IMR-90 (cell line): ENCODE data around the gene TRNAU1AP. TPM values are rescaled to one million over a fixed set of nuclear protein-coding genes. Genes with fewer than 3 reads are reported as not detected.

Source experiments
- ATAC-seq: fragments of 200-7000 bp; cut with Tn5 transposase; 2 replicates; pipeline ENCODE4 v1.9.1; 2020; ENCODE audit warnings: low read depth, mild to moderate bottlenecking, moderate library complexity
- BruUV-seq: library from RNA; stranded (reverse); fragments of 400-500 nt; replicated peaks from 2 replicates; lab custom pipeline; 2021; lab: Mats Ljungman, UMichigan
- CTCF ChIA-PET: fragments of 300-600 bp; formaldehyde crosslinking; extraction: SDS; loops from one replicate; lab custom pipeline; 2021; ENCODE audit warnings: antibody characterized with exemption; lab: Yijun Ruan, JAX
- POLR2A ChIA-PET: fragments of 300-600 bp; sonication (Branson Sonifier 250); formaldehyde crosslinking; loops from one replicate; lab custom pipeline; 2022; ENCODE audit warnings: antibody characterized with exemption; ENCODE audit not compliant: unreplicated experiment; lab: Charles Lee
- DNase-seq: peaks from one replicate; pipeline ENCODE4 v3.0.0; 2013
- H2AFZ ChIP-seq: replicated peaks from 2 replicates; pipeline ENCODE3; 2013; ENCODE audit warnings: low read length, mild to moderate bottlenecking; ENCODE audit not compliant: poor library complexity
- H2AK5ac ChIP-seq: 2 replicates; pipeline ENCODE4 v1.6.1; 2013; ENCODE audit warnings: low read depth, low read length, inconsistent platforms
- H2AK9ac ChIP-seq: replicated peaks from 2 replicates; pipeline ENCODE3; 2013; ENCODE audit warnings: mild to moderate bottlenecking, low read depth, low read length, moderate library complexity; ENCODE audit not compliant: poor library complexity
- H2BK120ac ChIP-seq: 2 replicates; pipeline ENCODE4 v1.6.1; 2013; ENCODE audit warnings: low read depth, low read length, inconsistent platforms
- H2BK15ac ChIP-seq: 3 replicates; pipeline ENCODE4 v1.6.1; 2013; ENCODE audit warnings: low read depth, low read length, inconsistent platforms
- H2BK20ac ChIP-seq: 2 replicates; pipeline ENCODE4 v1.6.1; 2013; ENCODE audit warnings: low read depth, mild to moderate bottlenecking, inconsistent platforms, low read length, moderate library complexity
- H2BK5ac ChIP-seq: 2 replicates; pipeline ENCODE4 v1.6.1; 2013; ENCODE audit warnings: mild to moderate bottlenecking, low read depth, low read length, inconsistent platforms; ENCODE audit not compliant: poor library complexity, severe bottlenecking
- H3K14ac ChIP-seq: replicated peaks from 2 replicates; pipeline ENCODE4 v1.6.1; 2013; ENCODE audit warnings: low read depth, low read length, inconsistent platforms
- H3K18ac ChIP-seq: 2 replicates; pipeline ENCODE4 v1.6.1; 2013; ENCODE audit warnings: low read depth, low read length, control low read depth
- H3K23ac ChIP-seq: 2 replicates; pipeline ENCODE4 v1.6.1; 2013; ENCODE audit warnings: low read depth, low read length, inconsistent platforms
- H3K27ac ChIP-seq: 2 replicates; pipeline ENCODE4 v1.5.1; 2013; ENCODE audit warnings: mild to moderate bottlenecking, control low read depth, low read length; ENCODE audit not compliant: insufficient read depth
- H3K27me3 ChIP-seq: 2 replicates; pipeline ENCODE4 v1.6.1; 2013; ENCODE audit warnings: low read length; ENCODE audit not compliant: control insufficient read depth, insufficient read depth
- H3K36me3 ChIP-seq: 2 replicates; pipeline ENCODE4 v1.6.1; 2013; ENCODE audit warnings: low read length, mixed read lengths; ENCODE audit not compliant: control insufficient read depth, insufficient read depth
- H3K4ac ChIP-seq: 2 replicates; pipeline ENCODE4 v1.6.1; 2013; ENCODE audit warnings: low read depth, low read length, inconsistent platforms
- H3K4me1 ChIP-seq: 2 replicates; pipeline ENCODE4 v1.6.1; 2013; ENCODE audit warnings: low read length, mixed read lengths; ENCODE audit not compliant: control insufficient read depth, insufficient read depth
- H3K4me2 ChIP-seq: 2 replicates; pipeline ENCODE4 v1.6.1; 2013; ENCODE audit warnings: low read depth, mild to moderate bottlenecking, control low read depth, low read length, moderate library complexity
- H3K4me3 ChIP-seq: 2 replicates; pipeline ENCODE4 v1.5.1; 2013; ENCODE audit warnings: low read depth, mild to moderate bottlenecking, control low read depth, low read length, moderate library complexity; ENCODE audit not compliant: insufficient read depth
- H3K56ac ChIP-seq: 2 replicates; pipeline ENCODE4 v1.6.1; 2013; ENCODE audit warnings: low read length, inconsistent platforms; ENCODE audit not compliant: insufficient read depth; ENCODE audit errors: extremely low read depth
- H3K79me1 ChIP-seq, 2 experiments: 2 replicates each; pipeline ENCODE4 v1.6.1; 2013; ENCODE audit warnings: low read length in 2 of 2, inconsistent platforms in 1 of 2, low read depth in 1 of 2
- H3K9ac ChIP-seq: 2 replicates; pipeline ENCODE4 v1.6.1; 2013; ENCODE audit warnings: low read depth, low read length, control low read depth
- H3K9me1 ChIP-seq: 2 replicates; pipeline ENCODE4 v1.6.1; 2013; ENCODE audit warnings: low read length, inconsistent platforms; ENCODE audit not compliant: insufficient read depth
- H3K9me3 ChIP-seq: 2 replicates; pipeline ENCODE4 v1.6.1; 2013; ENCODE audit warnings: low read length; ENCODE audit not compliant: control insufficient read depth, insufficient read depth
- H4K20me1 ChIP-seq: 2 replicates; pipeline ENCODE4 v1.6.1; 2013; ENCODE audit warnings: low read length, inconsistent platforms; ENCODE audit not compliant: insufficient read depth
- H4K5ac ChIP-seq: 2 replicates; pipeline ENCODE4 v1.6.1; 2013; ENCODE audit warnings: mild to moderate bottlenecking, low read depth, low read length, control low read depth
- H4K8ac ChIP-seq, 2 experiments: 2 replicates each; pipeline ENCODE4 v1.6.1; 2013; ENCODE audit warnings: low read depth in 2 of 2, low read length in 2 of 2, control low read depth in 1 of 2, inconsistent platforms in 1 of 2
- H4K91ac ChIP-seq: 2 replicates; pipeline ENCODE4 v1.6.1; 2013; ENCODE audit warnings: low read depth, low read length, inconsistent platforms; ENCODE audit not compliant: insufficient read depth
- BHLHE40 ChIP-seq: fragments of 150-350 bp; IDR thresholded peaks from 2 replicates; pipeline ENCODE4 v1.6.1; 2016; ENCODE audit warnings: mild to moderate bottlenecking, low read depth, low read length
- CEBPB ChIP-seq: IDR thresholded peaks from 2 replicates; pipeline ENCODE4 v1.6.1; 2012; ENCODE audit warnings: low read depth, low read length, improper control_type of control experiment
- CHD1 ChIP-seq: IDR thresholded peaks from 2 replicates; pipeline ENCODE4 v1.6.1; 2012; ENCODE audit warnings: low read depth, low read length, improper control_type of control experiment
- CTCF ChIP-seq: conservative IDR thresholded peaks from 2 replicates; pipeline ENCODE4 v1.5.1; 2012; ENCODE audit warnings: mild to moderate bottlenecking, low read depth, low read length, improper control_type of control experiment
- ELK1 ChIP-seq: fragments of 150-350 bp; IDR thresholded peaks from 2 replicates; pipeline ENCODE4 v1.6.1; 2016; ENCODE audit warnings: low read depth, mild to moderate bottlenecking, low read length, moderate library complexity, borderline replicate concordance
- FOS ChIP-seq: fragments of 150-350 bp; IDR thresholded peaks from 2 replicates; pipeline ENCODE4 v1.6.1; 2016; ENCODE audit warnings: low read depth, low read length
- MAFK ChIP-seq: IDR thresholded peaks from 2 replicates; pipeline ENCODE4 v1.6.1; 2012; ENCODE audit warnings: low read depth, low read length, improper control_type of control experiment
- MAZ ChIP-seq: IDR thresholded peaks from 2 replicates; pipeline ENCODE4 v1.6.1; 2012; ENCODE audit warnings: low read depth, mild to moderate bottlenecking, low read length, improper control_type of control experiment, moderate library complexity, borderline replicate concordance
- MXI1 ChIP-seq: IDR thresholded peaks from 2 replicates; pipeline ENCODE4 v1.6.1; 2012; ENCODE audit warnings: low read depth, mild to moderate bottlenecking, low read length, moderate library complexity, borderline replicate concordance
- NFE2L2 ChIP-seq: fragments of 150-350 bp; IDR thresholded peaks from 2 replicates; pipeline ENCODE4 v1.6.1; 2016; ENCODE audit warnings: low read depth, mild to moderate bottlenecking, low read length
- POLR2A ChIP-seq: IDR thresholded peaks from 2 replicates; pipeline ENCODE4 v1.6.1; 2012; ENCODE audit warnings: mild to moderate bottlenecking, low read depth, low read length
- RCOR1 ChIP-seq: IDR thresholded peaks from 2 replicates; pipeline ENCODE4 v1.6.1; 2012; ENCODE audit warnings: mild to moderate bottlenecking, low read length, improper control_type of control experiment; ENCODE audit not compliant: insufficient replicate concordance
- SMC3 ChIP-seq: fragments of 150-350 bp; IDR thresholded peaks from 2 replicates; pipeline ENCODE4 v1.6.1; 2016; ENCODE audit warnings: low read depth, mild to moderate bottlenecking, antibody characterized with exemption, low read length, moderate library complexity
- USF2 ChIP-seq: fragments of 150-350 bp; IDR thresholded peaks from 2 replicates; pipeline ENCODE4 v1.6.1; 2017; ENCODE audit warnings: mild to moderate bottlenecking, antibody characterized with exemption, low read length, low read depth
- WGBS, 2 experiments: methylation state at CpG; one replicate each; pipeline versions ENCODE4 v1.1.5 to v1.1.7; 2013; ENCODE audit warnings: missing lambda C conversion rate in 2 of 2; ENCODE audit not compliant: insufficient read length in 1 of 2; ENCODE audit errors: extremely low coverage in 2 of 2; 5-methylcytosine and 5-hydroxymethylcytosine counted together
- dilution Hi-C: fragments of 300-500 bp; cut with HindIII; formaldehyde crosslinking; loops from one replicate; pipeline ENCODE4 v1.14.3; 2018; ENCODE audit warnings: low sequenced_read_pairs; ENCODE audit not compliant: unreplicated experiment
- in situ Hi-C: fragments of 300-500 bp; cut with MboI; formaldehyde crosslinking; loops from 3 replicates; pipeline ENCODE4 v1.14.3; 2019; ENCODE audit warnings: low sequenced_read_pairs, inconsistent platforms, mixed read lengths
- intact Hi-C: fragments of 100-400 bp; cut with micrococcal nuclease; formaldehyde crosslinking; loops from 2 replicates; pipeline ENCODE4 v1.10.0; 2022
- polyA plus RNA-seq, 3 experiments: library from polyadenylated mRNA; depleted of rRNA; stranded (reverse); fragments of >200 nt; gene quantifications; 2 replicates each; pipeline ENCODE4 v1.2.3, GENCODE V29; 2012; ENCODE audit warnings: low replicate concordance in 1 of 3
- total RNA-seq: library from RNA; depleted of rRNA; stranded (reverse); fragments of >200 nt; gene quantifications from 2 replicates; pipeline ENCODE4 v1.2.3, GENCODE V29; 2012

TRNAU1AP gene
- total and polyA plus RNA-seq, 2 of the 4 experiments (the other 2 are of a cell fraction), result 23.3 to 23.8 TPM

GRCh38 chr1:28565040-28565439 lies 12.2 kb downstream of the TRNAU1AP start:
- no peak overlapping the region for H2AK5ac ChIP-seq
- no peak overlapping the region for H3K56ac ChIP-seq
- H2BK15ac ChIP-seq, result no peak overlapping the region
- H2AK9ac ChIP-seq, result no peak overlapping the region
- H3K4me2 ChIP-seq, result no peak overlapping the region
- H2BK120ac ChIP-seq, result no peak overlapping the region
- no peak for TF ChIP-seq CTCF
- TF ChIP-seq SMC3, result no peak
- no peak for TF ChIP-seq RCOR1
- TF ChIP-seq MAZ, result no peak
- TF ChIP-seq MAFK, result no peak
- TF ChIP-seq BHLHE40, result no peak
- TF ChIP-seq ELK1, result no peak
- no peak for TF ChIP-seq NFE2L2
- TF ChIP-seq MXI1, result no peak
- no peak for TF ChIP-seq CHD1
- TF ChIP-seq FOS, result no peak
- TF ChIP-seq USF2, result no peak
- no peak for TF ChIP-seq CEBPB
- TF ChIP-seq POLR2A, result no peak
- H3K9me3 ChIP-seq, result no peaks in the 10 kb centered on the region
- no peak overlapping the region for H3K9ac ChIP-seq
- H3K27me3 ChIP-seq, result no peaks in the 10 kb centered on the region
- H3K4ac ChIP-seq, result no peak overlapping the region
- ATAC-seq (no peak), DNase-seq (no peak)
- POLR2A ChIA-PET, result no interaction called here
- intact Hi-C loops (no loop called here), in situ Hi-C loops (no loop called here), dilution Hi-C loops (no loop called here)
- H3K23ac ChIP-seq, result no peak overlapping the region
- no peak overlapping the region for H4K8ac ChIP-seq
- no peaks in the 10 kb centered on the region for H4K20me1 ChIP-seq
- no peak overlapping the region for H2BK5ac ChIP-seq
- H2BK20ac ChIP-seq, result no peak overlapping the region
- H3K4me3 ChIP-seq, result no peak overlapping the region
- H3K14ac ChIP-seq, result no peak overlapping the region
- CTCF ChIA-PET, result interaction anchor here (1.0 kb wide), 1 partner anchor 37 kb away, joined by 3 read pairs; no protein-coding TSS in a partner anchor
- H3K27ac ChIP-seq, result no peak overlapping the region
- H4K91ac ChIP-seq, result no peak overlapping the region
- BruUV-seq, result no TSS peak
- H3K18ac ChIP-seq, result no peak overlapping the region
- H4K5ac ChIP-seq, result no peak overlapping the region
- peaks cover 49% of the 10 kb centered on the region for H3K36me3 ChIP-seq
- peaks cover 3 to 6% of the 10 kb centered on the region in 2 experiments; a peak in 2 of 4 replicates for H3K79me1 ChIP-seq
- H3K9me1 ChIP-seq, result no peaks in the 10 kb centered on the region
- 100% methylated on average over 1 of the region's 7 CpGs; no CpG with 5 or more reads in 1 of the 2 experiments for WGBS, 2 experiments
- no peak overlapping the region for H2AFZ ChIP-seq
- no peaks in the 10 kb centered on the region for H3K4me1 ChIP-seq
